Esophagus muscularis mucosa (tissue), 4 donors: ENCODE data around the gene MAN1C1. TPM values are rescaled to one million over a fixed set of nuclear protein-coding genes. Genes with fewer than 3 reads are reported as not detected.
"Not testable (repeated sequence)": the region's sequence is repeated elsewhere in the genome, so short reads cannot be mapped to it uniquely, and the experiment has no call there.

Experiments used
- DNase-seq: peaks from one replicate; pipeline ENCODE4 v3.0.0-alpha.2; 2017; ENCODE audit errors: extremely low spot score
- H3K27ac ChIP-seq, 4 donors: fragments of 200-600 bp; sonication (generic); replicated peaks in 1 of 4; 1 replicate in 3 of 4; 2 replicates in 1 of 4; pipeline ENCODE4 v1.5.1; 2016 to 2019; ENCODE audit warnings: mild to moderate bottlenecking in 1 of 4
- H3K27me3 ChIP-seq, 4 donors: fragments of 200-600 bp; sonication (generic); one replicate each; pipeline versions ENCODE4 v1.5.1 to v1.6.0; 2016 to 2019
- H3K36me3 ChIP-seq, 4 donors: fragments of 200-600 bp; sonication (generic); one replicate each; pipeline ENCODE4 v1.5.1; 2016 to 2019
- H3K4me1 ChIP-seq, 4 donors: fragments of 200-600 bp; sonication (generic); one replicate each; pipeline ENCODE4 v1.5.1; 2016 to 2019
- H3K4me3 ChIP-seq, 4 donors: fragments of 200-600 bp; sonication (generic); 1 replicate in 2 of 4; 2 replicates in 2 of 4; pipeline ENCODE4 v1.5.1; 2016 to 2019; ENCODE audit warnings: mild to moderate bottlenecking in 4 of 4, moderate library complexity in 1 of 4
- H3K9me3 ChIP-seq, 4 donors: fragments of 200-600 bp; sonication (generic); 1 replicate in 3 of 4; 2 replicates in 1 of 4; pipeline ENCODE4 v1.5.1; 2016 to 2019
- CTCF ChIP-seq, 3 experiments: fragments of 200-600 bp in 2 of 3; fragments of 450-650 bp in 1 of 3; sonication (generic) in 2 of 3; IDR thresholded peaks; one replicate each; pipeline ENCODE4 v1.5.1; 2017 to 2019; ENCODE audit warnings: antibody characterized with exemption in 3 of 3, mild to moderate bottlenecking in 2 of 3, moderate library complexity in 1 of 3
- EP300 ChIP-seq: sonication (generic); formaldehyde crosslinking; IDR thresholded peaks from one replicate; pipeline ENCODE4 v1.6.1; 2017; ENCODE audit warnings: antibody characterized with exemption
- POLR2A ChIP-seq: fragments of 450-650 bp; IDR thresholded peaks from one replicate; pipeline ENCODE4 v1.6.1; 2017; ENCODE audit warnings: antibody characterized with exemption, moderate library complexity, mild to moderate bottlenecking, low read depth
- POLR2AphosphoS5 ChIP-seq, 2 donors: sonication (generic); formaldehyde crosslinking; IDR thresholded peaks; one replicate each; pipeline ENCODE4 v1.6.1; 2017; ENCODE audit warnings: antibody characterized with exemption in 2 of 2
- WGBS: methylation state at CpG from one replicate; pipeline ENCODE4 v1.1.5; 2018; 5-methylcytosine and 5-hydroxymethylcytosine counted together
- intact Hi-C: fragments of 100-400 bp; cut with DNase I; formaldehyde crosslinking; loops from one replicate; pipeline ENCODE4 v1.15.1; 2023
- total RNA-seq, 4 donors: library from RNA; depleted of rRNA; stranded (reverse); fragments of >200 nt; gene quantifications; one replicate each; pipeline versions ENCODE4 v1.1.0 to v1.2.1, GENCODE V29; 2016

MAN1C1 gene
- total RNA-seq, 4 donors from 2014 or later: 20.2 to 22.8 (median 20.7) TPM

- H3K27ac ChIP-seq: peak overlapping the region; percentile 23 to 57 (median 53)
- WGBS: 27% methylated on average over 7 of the region's 8 CpGs
- DNase-seq: no peak
Observed at GRCh38 chr1:25590096-25590824, 26.3 kb upstream of the MAN1C1 start.

GRCh38 chr1:25593861-25594260 is 22.7 kb upstream of the MAN1C1 start:
- intact Hi-C loops: no loop called here
- H3K36me3 ChIP-seq: no peaks in the 10 kb centered on the region
- no peak for TF ChIP-seq POLR2A
- TF ChIP-seq EP300: no peak
- no peak for TF ChIP-seq CTCF (IDR thresholded peaks at IDR 0.05)
- no peak for TF ChIP-seq POLR2AphosphoS5 (IDR thresholded peaks at IDR 0.05)
- H3K9me3 ChIP-seq: peaks cover 0 to 1% (median 0%) of the 10 kb centered on the region in 4 donors
- 77% methylated on average over 2 of the region's 2 CpGs for WGBS
- H3K27me3 ChIP-seq: no peaks in the 10 kb centered on the region
- H3K4me3 ChIP-seq: no peak overlapping the region
- no peak overlapping the region for H3K27ac ChIP-seq
- DNase-seq: no peak
- H3K4me1 ChIP-seq: peaks cover 3 to 23% (median 18%) of the 10 kb centered on the region in 4 donors

More at GRCh38 chr1:25590096-25590824, 26.3 kb upstream of the MAN1C1 start:
- Histone ChIP-seq H3K4me3 (no peak overlapping the region), H3K27me3 (no peaks in the 10 kb centered on the region), H3K4me1 (peaks cover 3 to 23% (median 18%) of the 10 kb centered on the region in 4 donors), H3K36me3 (no peaks in the 10 kb centered on the region), H3K9me3 (no peaks in the 10 kb centered on the region)
- peak in 1 of 3 experiments; percentile 27 for TF ChIP-seq CTCF (IDR thresholded peaks at IDR 0.05)
- peak in 1 of 2 donors; percentile 29 for TF ChIP-seq POLR2AphosphoS5 (IDR thresholded peaks at IDR 0.05)
- no peak for TF ChIP-seq EP300
- no peak for TF ChIP-seq POLR2A
- intact Hi-C loops: no loop called here

- H3K36me3 ChIP-seq: no peaks in the 10 kb centered on the region
- H3K4me1 ChIP-seq: peaks cover 3 to 16% (median 12%) of the 10 kb centered on the region in 4 donors
- WGBS: 88% methylated on average over 2 of the region's 2 CpGs
- no peak overlapping the region for H3K27ac ChIP-seq
- no peak for DNase-seq
- TF ChIP-seq POLR2AphosphoS5 (IDR thresholded peaks at IDR 0.05): no peak
- no peak for TF ChIP-seq CTCF (IDR thresholded peaks at IDR 0.05)
- TF ChIP-seq POLR2A: no peak
- H3K27me3 ChIP-seq: no peaks in the 10 kb centered on the region
- intact Hi-C loops: no loop called here
- no peak overlapping the region for H3K4me3 ChIP-seq
- peaks cover 0 to 4% (median 0%) of the 10 kb centered on the region in 4 donors for H3K9me3 ChIP-seq
Observed at GRCh38 chr1:25594971-25595370, 21.6 kb upstream of the MAN1C1 start.

GRCh38 chr1:25596641-25597040 is 19.9 kb upstream of the MAN1C1 start:
- DNase-seq, H3K27me3 ChIP-seq, H3K27ac ChIP-seq, H3K4me3 ChIP-seq, intact Hi-C loops, H3K9me3 ChIP-seq, H3K36me3 ChIP-seq, H3K4me1 ChIP-seq: not testable (repeated sequence)
- 97% methylated on average over 5 of the region's 5 CpGs for WGBS

GRCh38 chr1:25598879-25599278 is 17.7 kb upstream of the MAN1C1 start:
- DNase-seq: no peak
- H3K4me3 ChIP-seq: no peak overlapping the region
- no peak for TF ChIP-seq POLR2A
- no peak for TF ChIP-seq POLR2AphosphoS5 (IDR thresholded peaks at IDR 0.05)
- no peak for TF ChIP-seq CTCF (IDR thresholded peaks at IDR 0.05)
- no peak for TF ChIP-seq EP300
- H3K27me3 ChIP-seq: no peaks in the 10 kb centered on the region
- 100% methylated on average over 1 of the region's 1 CpG for WGBS
- H3K27ac ChIP-seq: no peak overlapping the region
- no peaks in the 10 kb centered on the region for H3K36me3 ChIP-seq
- intact Hi-C loops: no loop called here
- peaks cover 0 to 4% (median 0%) of the 10 kb centered on the region in 4 donors for H3K9me3 ChIP-seq
- no peaks in the 10 kb centered on the region for H3K4me1 ChIP-seq
